OCI-LY7 (cell line): ENCODE measurements around the gene GPR137B.

ENCODE experiments used
- CTCF ChIP-seq: fragments of 200-600 bp; sonication (generic); conservative IDR thresholded peaks from 2 replicates; pipeline ENCODE4 v1.5.1; 2014; ENCODE audit warnings: mild to moderate bottlenecking, antibody characterized with exemption, low read length, moderate library complexity, mixed read lengths
- EZH2phosphoT487 ChIP-seq: fragments of 200-600 bp; sonication (generic); IDR thresholded peaks from 2 replicates; pipeline ENCODE4 v1.6.1; 2018; ENCODE audit warnings: low read depth, borderline replicate concordance, mild to moderate bottlenecking, mixed run types, antibody characterized with exemption, low read length, moderate library complexity, mixed read lengths

- TF ChIP-seq CTCF = peak; percentile 97
- no peak for TF ChIP-seq EZH2phosphoT487
These were observed 38.6 kb upstream of the GPR137B start for GRCh38 chr1:236103646-236104218.
